GM21515 (cell line): Measurements from ENCODE around the gene GPC3.
"Not testable (repeated sequence)": the region's sequence is repeated elsewhere in the genome, so short reads cannot be mapped to it uniquely, and the experiment has no call there.

Source experiments
- ATAC-seq: cut with Tn5 transposase; IDR thresholded peaks from one replicate; pipeline ENCODE4 v1.9.1; 2021; ENCODE audit not compliant: unreplicated experiment

The GPC3 gene

DNA sequence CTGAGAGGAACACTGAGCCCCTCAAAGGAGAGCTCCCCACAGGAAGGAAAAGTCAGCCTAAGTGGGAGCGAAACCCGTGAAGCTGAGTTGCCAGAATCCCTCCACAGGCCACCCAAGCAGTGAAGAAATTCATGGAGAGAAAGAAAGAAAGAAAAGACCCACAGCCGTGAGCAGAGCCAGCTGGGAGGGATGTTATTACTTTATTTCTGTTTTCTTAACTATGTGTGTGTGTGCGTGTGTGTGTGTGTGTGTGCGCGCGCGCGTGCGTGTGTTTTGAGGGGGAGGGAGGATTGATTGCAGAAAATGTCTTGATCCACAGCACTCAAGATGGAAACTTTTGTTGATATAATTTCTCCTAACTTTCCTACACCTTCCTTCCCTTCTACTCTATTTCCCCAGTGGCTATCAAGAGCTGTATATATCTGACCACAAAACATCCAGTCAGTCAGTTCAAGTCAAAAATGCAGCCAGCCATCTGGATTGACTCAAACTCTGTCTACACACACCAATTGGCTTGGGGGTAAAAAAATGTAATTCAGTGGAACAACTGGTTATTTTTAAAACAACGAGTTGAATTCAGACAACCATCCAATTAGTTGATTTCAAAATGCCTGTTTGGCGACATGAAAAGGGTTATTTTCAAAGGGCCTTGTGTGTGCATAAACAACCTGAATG, 13.8 kb upstream of the GPC3 start:
- ATAC-seq, result no peak

GRCh38 chrX:133995759-133996158, 10.4 kb upstream of the GPC3 start:
- no peak for ATAC-seq

GRCh38 chrX:133994576-133994975, 9.2 kb upstream of the GPC3 start:
- ATAC-seq, result no peak

DNA sequence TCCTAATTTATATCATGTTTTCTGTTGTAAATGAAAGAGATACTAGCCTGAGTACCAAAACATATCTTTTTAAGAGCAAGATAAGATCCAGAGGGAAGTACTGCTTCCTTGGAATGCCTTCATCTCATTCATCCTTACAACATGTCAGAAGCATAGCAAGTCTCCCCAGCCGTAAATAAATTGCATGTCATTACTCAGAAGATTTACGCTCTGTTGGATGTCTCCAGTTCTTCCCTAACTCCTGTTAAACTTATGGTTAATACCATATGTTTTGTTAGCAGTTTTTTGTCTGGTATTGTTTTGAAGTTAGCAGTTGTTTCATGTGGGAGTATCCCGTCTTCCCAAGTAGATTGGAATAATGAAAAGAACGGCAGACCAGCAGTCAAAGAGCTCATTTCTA, 7.5 kb upstream of the GPC3 start:
- ATAC-seq, result no peak

DNA sequence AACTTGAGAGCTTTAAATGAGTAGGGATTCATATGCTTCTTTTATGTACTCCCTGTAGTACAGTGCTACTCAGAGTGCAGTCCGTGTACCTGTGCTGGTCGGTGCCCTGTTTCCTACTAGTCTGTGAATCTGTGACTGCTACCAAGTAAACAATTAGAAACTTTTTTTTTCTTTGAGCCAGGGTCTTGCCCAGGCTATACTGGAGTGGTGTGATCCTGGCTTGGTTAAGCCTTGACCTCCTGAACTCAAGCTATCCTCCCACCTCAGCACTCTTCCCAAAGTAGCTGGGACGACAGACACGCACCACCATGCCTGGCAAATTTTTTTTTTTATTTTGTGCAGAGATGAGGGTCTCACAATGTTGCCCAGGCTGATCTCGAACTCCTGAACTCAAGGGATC, 6.4 kb upstream of the GPC3 start:
- ATAC-seq, result no peak

- not testable (repeated sequence) for ATAC-seq
These were observed 5.7 kb upstream of the GPC3 start for GRCh38 chrX:133991057-133991456.

DNA sequence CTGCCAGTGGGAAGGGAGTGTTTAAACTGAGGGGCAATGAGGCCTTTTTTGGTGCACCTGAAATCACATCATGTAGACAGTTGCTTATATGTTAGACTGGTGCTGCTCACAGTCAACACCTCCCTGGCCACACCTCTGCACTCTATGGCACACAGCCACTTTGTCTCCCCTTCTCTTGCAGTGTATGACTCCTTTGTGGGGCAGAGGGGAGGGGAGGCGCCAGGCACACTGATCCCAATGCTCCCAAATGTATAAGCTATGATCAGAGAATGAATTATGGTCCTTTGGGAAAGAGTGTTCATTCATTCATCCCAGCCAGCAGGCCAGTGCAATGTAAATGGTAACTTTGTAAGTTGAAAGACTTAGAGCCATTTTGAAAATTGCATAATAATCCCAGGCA, 4.6 kb upstream of the GPC3 start:
- no peak for ATAC-seq

DNA sequence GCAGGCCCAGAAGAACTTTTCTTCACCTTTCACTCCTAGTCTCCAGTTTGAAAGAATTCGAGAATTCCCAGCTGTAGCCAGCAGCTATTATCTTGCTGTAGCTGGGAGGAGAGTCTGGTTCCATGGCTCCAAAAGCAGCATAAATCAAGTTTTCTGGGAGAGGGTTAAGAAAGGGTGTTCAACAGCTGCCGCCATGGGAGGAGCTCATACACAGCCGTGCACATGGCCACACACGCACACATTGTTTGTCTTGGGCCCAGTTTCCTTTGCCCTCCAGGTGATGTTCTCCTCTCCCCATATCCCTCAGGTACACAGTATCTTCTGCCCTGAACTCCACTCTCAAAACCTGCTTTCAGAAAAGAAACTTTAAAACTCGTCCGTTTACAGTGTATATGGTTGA, 4.1 kb upstream of the GPC3 start:
- ATAC-seq, result no peak

- no peak for ATAC-seq
These were observed 2.6 kb upstream of the GPC3 start for GRCh38 chrX:133988010-133988409.

GRCh38 chrX:133987188-133987587, 1.8 kb upstream of the GPC3 start:
- no peak for ATAC-seq

DNA sequence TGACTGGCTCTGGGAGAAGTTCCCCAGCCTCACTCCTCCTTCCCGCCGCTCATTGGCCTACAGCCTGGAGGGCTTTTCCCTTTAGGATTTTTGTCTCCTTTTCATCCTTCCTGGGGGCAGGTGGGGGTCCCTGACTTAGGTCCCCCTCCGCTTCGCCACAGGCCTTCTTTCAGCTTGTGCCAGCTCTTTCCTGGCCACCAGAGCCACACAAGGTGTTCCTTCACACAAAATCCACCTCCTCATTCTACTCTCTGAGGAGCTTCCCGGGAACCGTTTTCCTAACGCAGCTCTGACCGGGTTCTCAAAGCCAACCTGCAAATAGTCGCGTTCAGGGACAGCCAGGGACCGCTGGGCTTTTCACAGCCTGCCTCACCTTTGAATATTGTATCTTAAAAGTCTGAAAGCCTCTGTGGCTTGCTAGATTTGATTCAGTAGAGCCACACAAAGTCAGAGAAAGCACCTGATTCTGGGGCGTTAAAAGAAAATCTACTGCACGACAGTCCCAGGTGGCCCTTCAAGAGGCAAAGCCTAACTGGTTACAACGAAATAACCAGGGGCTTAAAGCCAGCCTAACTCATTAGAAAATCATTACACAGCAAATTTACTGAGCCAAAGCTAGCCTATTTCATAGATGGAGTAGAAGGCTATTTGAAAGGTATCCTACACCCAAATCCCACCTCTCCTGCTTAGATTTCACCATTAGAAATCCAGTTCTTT, 731 bp upstream of the GPC3 start:
- ATAC-seq, result no peak

DNA sequence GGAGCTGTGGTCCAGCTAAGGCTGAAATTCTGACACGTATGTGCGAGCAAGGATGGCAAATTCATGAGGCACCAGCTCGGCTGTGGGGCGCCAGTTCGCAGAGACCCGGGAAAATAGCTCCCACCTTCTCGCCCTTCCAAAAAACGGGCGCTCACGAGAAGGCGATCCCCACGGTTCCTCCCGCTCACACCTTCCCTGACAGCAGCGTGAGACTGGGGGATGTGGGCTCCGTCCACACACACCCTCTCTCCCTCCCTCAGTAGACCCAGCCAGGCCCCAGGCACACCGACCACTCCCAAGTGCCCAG, 584 bp downstream of the GPC3 start:
- no peak for ATAC-seq

DNA sequence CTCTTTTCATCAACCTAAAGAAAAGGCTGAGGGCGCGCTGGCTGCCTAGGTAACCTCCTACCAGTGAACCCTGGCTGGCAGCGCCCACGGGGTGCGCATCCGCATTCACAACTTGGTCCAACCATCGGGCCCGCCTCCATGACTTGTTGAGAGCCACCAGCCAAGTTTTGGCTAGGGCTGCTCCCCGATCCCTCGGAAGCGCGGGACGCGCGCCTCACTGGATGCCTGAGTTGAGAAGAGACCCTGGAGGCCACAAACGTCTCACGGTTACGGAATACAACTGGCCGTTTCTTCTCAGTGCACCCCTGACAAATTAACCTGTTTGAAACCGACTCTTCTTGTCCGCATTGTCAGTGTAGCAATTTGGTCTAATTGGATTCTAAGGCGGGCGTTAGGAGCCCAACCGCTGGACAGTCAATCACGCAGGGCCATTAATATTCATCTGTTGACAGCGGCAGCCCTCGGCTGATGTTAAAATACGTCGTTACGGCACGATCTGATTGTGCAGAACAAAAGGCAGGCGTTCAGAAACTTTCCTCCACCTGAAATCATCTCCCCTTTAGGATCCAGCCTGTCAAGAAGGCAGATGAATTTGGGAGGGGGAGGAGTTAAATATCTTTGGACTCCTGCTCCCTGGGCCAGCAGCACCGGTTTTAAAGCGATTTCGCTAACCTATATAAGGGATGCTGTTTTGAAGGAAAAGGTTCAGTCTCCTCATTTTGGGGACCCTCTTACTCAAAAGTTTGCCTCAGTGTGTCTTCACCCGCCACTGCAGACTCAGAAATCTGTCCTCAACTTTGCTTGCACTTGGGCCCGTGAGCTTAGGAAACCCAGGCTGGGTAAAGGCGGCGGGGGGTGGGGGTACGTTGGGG, 1.2 kb downstream of the GPC3 start:
- no peak for ATAC-seq

DNA sequence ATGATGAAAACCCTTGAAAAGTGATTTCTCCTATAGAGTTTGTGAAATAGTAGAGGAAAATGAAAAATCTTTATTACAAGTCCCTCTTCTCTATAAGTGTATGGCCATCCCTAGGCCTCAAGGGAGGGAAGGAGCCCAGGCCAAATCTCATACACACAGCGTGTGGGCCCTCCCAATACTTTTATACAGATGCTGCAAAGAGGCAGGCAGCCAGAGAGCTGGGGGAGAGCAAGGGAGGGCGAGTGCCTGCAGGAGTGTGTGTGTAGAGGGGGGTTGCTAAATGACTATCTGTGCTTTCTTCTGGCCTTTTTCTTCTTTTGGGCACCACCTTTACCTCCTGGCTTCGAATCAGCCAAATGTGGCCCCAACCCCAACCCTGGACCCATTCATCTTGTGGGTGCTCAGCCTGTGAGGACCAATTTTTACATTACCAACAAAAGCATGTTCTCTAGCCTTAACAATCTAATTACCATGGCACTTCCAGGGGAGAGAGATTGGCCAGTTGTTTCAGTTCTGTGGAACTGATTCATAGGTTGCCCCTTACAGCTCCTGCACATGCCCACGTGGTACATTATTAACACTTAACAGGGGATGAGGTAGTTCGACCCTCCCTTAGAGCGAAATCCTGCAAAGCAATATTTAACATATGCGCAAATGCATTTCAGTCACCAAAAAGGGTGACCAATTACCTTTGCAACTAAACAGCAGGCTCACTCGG, 2.0 kb downstream of the GPC3 start:
- ATAC-seq, result no peak

- ATAC-seq, result no peak
These were observed 3.5 kb downstream of the GPC3 start for GRCh38 chrX:133981924-133982323.

DNA sequence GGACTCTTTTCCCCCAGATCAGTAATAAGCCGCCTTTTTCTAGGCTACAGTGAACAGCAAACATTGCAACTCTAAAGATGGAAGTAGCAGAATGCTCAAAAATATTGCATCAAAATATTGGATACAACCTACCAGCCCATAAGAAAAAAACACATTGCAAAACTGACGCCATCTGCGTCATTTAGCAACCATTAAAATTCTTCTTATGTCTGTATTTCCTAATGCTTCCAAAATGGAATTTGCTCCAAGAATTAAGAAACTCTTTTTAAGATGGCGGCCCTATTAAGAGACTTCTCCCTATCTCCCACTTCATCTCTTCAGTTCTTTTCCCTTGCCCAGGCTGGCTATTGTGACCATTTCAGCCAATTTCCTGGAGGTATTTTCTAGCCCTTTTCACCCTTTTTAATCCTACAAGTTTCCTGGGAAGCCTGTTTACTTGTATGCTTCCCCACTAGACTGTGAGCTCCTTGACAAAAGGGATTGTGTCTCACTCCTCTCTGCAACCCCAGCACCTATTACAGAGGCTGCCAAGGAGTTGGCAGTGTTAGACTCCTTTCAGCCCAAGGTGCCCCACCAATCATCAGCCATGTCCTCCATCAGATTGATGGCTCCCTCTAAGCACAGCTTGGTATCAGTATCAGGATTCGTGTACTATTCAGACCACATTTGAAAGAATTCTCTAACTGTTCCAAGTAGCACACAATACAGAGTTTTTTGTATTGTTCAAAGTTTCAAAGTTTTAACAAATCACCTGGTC, 4.4 kb downstream of the GPC3 start:
- ATAC-seq, result no peak

- ATAC-seq, result no peak
These were observed 5.0 kb downstream of the GPC3 start for GRCh38 chrX:133980406-133980805.

DNA sequence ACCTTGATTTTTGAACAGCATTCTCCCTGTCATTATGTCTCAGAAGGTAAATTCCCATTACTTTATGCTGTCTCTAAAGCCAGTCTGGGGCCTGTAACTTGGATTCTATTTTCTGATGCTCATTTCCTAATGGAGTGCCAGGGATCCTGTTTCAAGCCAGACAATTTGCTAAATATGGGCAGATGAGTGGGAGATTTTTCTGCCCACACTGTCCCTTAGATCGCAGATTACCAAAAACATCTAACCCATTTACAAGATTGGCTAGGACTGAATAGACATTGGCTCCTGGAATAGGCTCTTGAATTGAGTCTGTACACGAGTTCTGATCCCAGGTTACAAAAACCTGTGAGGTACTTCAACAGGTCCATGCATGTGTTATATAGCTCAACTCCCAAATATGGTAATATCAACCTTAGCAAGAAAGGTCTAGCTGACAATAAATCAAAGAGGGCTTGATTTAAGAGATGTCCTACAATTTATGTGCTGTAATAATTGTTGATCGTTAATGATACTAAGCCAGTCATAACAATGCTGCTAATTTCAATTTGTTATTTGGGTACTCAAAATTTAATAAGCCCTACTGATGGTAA, 5.7 kb downstream of the GPC3 start:
- no peak for ATAC-seq

- ATAC-seq, result no peak
These were observed 11.7 kb downstream of the GPC3 start for GRCh38 chrX:133973704-133974103.

DNA sequence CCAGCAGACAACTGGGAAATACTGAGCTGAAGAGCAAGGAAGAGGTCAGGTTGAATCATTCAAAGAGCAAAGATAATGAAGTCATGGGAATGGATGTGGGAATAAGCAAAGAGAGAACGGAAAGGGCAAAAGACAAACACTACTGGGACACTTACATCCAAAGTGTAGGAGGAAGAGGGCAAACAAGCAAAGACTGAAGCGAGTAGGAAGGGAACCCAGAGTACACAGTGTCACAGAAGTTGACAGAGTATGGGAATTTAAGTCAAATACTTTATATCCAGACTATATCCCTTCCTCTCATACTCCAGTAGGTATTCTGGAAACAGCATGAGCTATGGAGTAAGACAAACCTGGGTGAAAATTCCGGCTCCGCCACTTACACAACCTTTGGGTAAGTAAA, 12.5 kb downstream of the GPC3 start:
- no peak for ATAC-seq
